ENCODE data around the gene ZNF592.

GRCh38 chr15:84782346-84782745 is 34.0 kb downstream of the ZNF592 start:
- TF ChIP-seq CTCF (IDR thresholded peaks at IDR 0.05 in 8 of 11, conservative IDR thresholded peaks at IDR 0.05 in 3 of 11) (no peak), POLR2A (IDR thresholded peaks at IDR 0.05) (no peak), POLR2AphosphoS5 (IDR thresholded peaks at IDR 0.05) (no peak)

All from spleen (tissue), 7 donors.